ENCODE measurements around the gene AK6. TPM values are rescaled to one million over a fixed set of nuclear protein-coding genes. Genes with fewer than 3 reads are reported as not detected.

Gene AK6
- total RNA-seq, result 30.9 and 53.6 TPM in 2 replicates

DNA sequence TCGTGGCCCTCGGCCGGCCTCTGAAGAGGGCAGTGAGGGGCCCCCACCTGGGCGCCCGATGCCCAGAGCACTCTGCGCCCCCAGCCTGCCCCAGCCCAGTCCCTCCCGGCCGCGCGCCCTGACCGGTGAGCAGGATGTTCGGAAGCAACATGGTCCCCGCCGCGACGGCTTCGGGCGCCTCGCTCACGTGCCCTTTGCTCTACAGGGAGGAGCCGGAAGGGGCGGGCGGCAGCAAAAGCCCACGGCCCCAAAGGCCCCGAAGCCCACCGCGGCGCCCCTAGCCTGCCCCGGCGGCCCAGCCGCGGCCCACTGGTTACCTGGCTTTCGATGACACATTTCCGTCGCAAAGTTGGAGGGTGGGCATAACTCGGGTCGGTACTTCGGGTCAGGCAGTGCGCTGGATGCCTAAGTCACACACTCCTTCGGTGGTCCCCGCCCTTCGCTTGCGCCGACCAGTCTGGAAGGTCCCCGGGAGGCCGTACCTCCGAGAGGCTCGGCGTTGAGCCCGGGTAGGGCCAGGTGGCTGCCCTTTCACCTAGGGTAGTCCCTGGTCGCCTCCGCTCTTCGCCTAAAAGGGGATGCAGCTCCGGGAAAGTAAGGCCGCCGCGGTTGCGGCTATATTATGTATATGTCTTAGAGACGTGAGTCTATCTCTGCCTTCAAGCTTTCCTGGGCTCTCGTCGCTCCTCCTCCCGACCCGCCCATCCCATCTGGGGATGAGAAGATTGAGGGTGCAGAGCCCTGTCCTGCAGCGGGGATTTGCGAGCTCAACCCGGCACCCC is at the start of gene AK6, which contains the start of the genes RAD17 and TAF9:
AK6 (minus strand) TSS at position 181 of the 782 bp plus-strand sequence; CDS start at position 151, 30 bp downstream.
RAD17 (plus strand) TSS at position 479 of the 782 bp plus-strand sequence. CDS start 2,391 bp downstream, outside the sequence.
TAF9 (minus strand) TSS at position 181 of the 782 bp plus-strand sequence. CDS start 3,783 bp downstream, outside the sequence.

DNA sequence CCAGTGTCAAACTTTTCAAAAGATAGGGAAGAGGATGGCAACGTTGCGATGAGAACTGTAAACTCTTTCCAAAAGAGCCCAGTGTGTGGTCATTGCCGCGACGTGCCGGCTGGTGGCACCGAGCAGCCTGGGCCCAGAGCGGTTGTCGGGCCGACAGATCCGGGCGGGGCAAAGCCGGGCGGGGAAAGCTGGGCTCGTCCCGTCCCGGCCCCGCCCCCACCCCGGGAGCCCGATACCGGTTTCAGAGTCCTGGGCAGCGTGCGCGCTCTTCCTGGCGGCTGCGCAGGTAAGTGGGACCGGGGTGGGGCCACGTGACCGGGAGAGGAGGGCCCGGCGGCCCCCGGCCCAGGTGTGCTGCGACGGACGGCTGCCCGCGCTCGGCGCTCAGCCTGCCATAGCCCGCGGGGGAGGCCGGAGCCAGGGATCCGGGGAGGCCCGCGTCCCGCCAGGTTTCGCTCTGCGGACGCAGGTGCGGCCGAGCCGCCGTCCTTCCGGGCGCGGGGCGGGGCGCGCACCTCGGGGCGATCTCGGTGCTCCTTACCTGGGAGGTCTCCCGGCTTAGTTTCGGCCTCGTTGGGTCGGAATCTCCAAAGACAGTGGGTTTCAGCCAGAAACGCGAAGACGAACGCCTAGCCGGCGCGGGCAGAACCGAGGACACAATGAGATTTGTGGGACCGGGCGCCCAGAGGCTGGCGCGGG is 45.7 kb upstream of the AK6 start, which contains the start of gene MARVELD2:
MARVELD2 (plus strand) TSS at position 232 of the 699 bp plus-strand sequence. CDS start 4,270 bp downstream, outside the sequence.

Other genes with a start within 250 kb of the AK6 start
- gene CCNB1, start 202.4 kb downstream of the AK6 start, total RNA-seq, result 133 and 504 TPM in 2 replicates
- gene CENPH, start 179.9 kb downstream of the AK6 start, total RNA-seq, result 15.7 and 57.2 TPM in 2 replicates
- gene CDK7, start 134.6 kb downstream of the AK6 start, total RNA-seq, result 59.5 and 59.7 TPM in 2 replicates
- 5.8 and 8.4 TPM in 2 replicates for gene CCDC125, start 36.7 kb downstream of the AK6 start, total RNA-seq
- gene TAF9, start within 50 bp of the AK6 start, total RNA-seq, result 59.6 and 75.0 TPM in 2 replicates
- gene RAD17, start 298 bp upstream of the AK6 start, total RNA-seq, result 22.9 and 23.7 TPM in 2 replicates
- 0.44 and 0.75 TPM in 2 replicates for gene MARVELD2, start 45.6 kb upstream of the AK6 start, total RNA-seq
- gene OCLN, start 123.3 kb upstream of the AK6 start, total RNA-seq, result 1.7 and 2.0 TPM in 2 replicates
- 42.1 and 51.5 TPM in 2 replicates for gene GTF2H2C, start 190.7 kb upstream of the AK6 start, total RNA-seq